Measurements from ENCODE around the gene SBF2. TPM values are rescaled to one million over a fixed set of nuclear protein-coding genes. Genes with fewer than 3 reads are reported as not detected.

The SBF2 gene
- total and polyA plus RNA-seq, 9 of the 15 experiments (the other 6 are each of a cell fraction or from before 2014, with no cell fraction given) = 0.80 to 9.5 (median 5.0) TPM

DNA sequence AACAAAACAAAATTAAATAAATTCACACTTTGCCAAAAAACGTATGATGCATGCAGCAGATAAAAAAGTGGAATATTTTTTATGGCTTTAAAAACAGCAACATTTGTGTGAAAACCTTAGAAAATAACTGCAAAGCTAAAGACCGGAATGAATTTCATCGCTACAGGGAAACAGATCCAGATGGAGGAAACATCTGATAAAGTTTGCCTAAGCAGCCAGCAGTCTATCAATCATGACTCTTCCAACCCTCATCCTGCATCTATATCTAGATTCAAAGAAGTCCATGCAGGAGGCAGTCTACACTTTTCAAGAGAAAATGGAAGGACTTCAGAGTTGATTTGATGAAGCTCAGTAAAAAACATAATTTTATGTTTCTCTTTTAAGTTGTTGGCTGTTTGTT, 503.3 kb downstream of the SBF2 start (continued):
- TF ChIP-seq, protein P1, sequence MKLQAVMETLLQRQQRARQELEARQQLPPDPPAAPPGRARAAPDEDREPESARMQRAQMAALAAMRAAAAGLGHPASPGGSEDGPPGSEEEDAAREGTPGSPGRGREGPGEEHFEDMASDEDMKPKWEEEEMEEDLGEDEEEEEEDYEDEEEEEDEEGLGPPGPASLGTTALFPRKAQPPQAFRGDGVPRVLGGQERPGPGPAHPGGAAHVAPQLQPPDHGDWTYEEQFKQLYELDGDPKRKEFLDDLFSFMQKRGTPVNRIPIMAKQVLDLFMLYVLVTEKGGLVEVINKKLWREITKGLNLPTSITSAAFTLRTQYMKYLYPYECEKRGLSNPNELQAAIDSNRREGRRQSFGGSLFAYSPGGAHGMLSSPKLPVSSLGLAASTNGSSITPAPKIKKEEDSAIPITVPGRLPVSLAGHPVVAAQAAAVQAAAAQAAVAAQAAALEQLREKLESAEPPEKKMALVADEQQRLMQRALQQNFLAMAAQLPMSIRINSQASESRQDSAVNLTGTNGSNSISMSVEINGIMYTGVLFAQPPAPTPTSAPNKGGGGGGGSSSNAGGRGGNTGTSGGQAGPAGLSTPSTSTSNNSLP (IDR thresholded peaks at IDR 0.05; ENCODE audit: borderline replicate concordance, low read depth, low read length) = 0 out of 2 replicates have a peak, but pooled peaks have one; percentile 20
- TF ChIP-seq BRD4 (IDR thresholded peaks at IDR 0.05) = no peak
- no peak for TF ChIP-seq NUFIP1 (IDR thresholded peaks at IDR 0.05; ENCODE audit: partially characterized antibody)
- TF ChIP-seq ZKSCAN1 (IDR thresholded peaks at IDR 0.05; ENCODE audit: low read depth, low read length) = no peak
- no peak for TF ChIP-seq EGR1 (conservative IDR thresholded peaks at IDR 0.05)
- no peak for TF ChIP-seq ETV6 (IDR thresholded peaks at IDR 0.05; ENCODE audit: borderline replicate concordance in 1 of 2, low read depth in 2 of 2, low read length in 1 of 2)
- no peak for TF ChIP-seq ETV6 (CRISPR knock-in tag; IDR thresholded peaks at IDR 0.05; ENCODE audit: borderline replicate concordance)

DNA sequence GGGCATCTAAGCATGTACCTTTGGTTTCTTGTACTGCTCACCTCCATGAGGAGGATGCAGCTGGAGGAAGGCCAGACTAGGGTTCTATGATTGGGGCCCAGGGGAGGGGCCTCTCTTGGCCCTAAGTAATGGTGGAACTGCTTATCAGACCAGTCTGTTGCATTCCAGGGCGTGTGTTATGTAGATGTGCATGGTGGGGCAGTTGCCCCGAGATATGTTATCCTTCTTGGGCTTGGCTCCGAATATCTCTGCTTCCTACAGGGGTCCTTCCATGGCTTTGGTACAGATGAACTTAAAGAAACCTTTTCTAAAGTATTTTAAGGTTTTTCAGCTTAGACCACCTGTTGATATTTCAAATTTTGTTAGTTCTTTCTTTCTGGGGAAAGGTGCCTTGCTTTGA, 504.1 kb downstream of the SBF2 start:
- Histone ChIP-seq H3K9me3 (replicated peaks; ENCODE audit: control insufficient read depth, insufficient read depth, low read depth, low read length) (no peaks in the 10 kb centered on the region), H4K20me1 (replicated peaks; ENCODE audit: control insufficient read depth, insufficient read depth, low read length) (no peaks in the 10 kb centered on the region), H3K36me3 (ENCODE audit: control insufficient read depth, insufficient read depth, low read length) (no peaks in the 10 kb centered on the region), H3K27me3 (ENCODE audit: control insufficient read depth in 2 of 2, insufficient read depth in 2 of 2, low read length in 2 of 2) (no peaks in the 10 kb centered on the region), H3K4me2 (ENCODE audit: insufficient read depth, low read length) (peak overlapping the region; percentile 35; the same call in 1 of the 2 replicates), H3K27ac (ENCODE audit: extremely low read depth, low read depth, low read length) (no peak overlapping the region), H3K79me2 (ENCODE audit: control insufficient read depth, insufficient read depth, low read length) (no peaks in the 10 kb centered on the region), H3K9ac (ENCODE audit: insufficient read depth in 1 of 2, low read depth in 2 of 2, low read length in 2 of 2) (no peak overlapping the region), H3K4me3 (no peak overlapping the region), H3K4me1 (replicated peaks in 1 of 2; ENCODE audit: control insufficient read depth in 2 of 2, insufficient read depth in 2 of 2, low read length in 2 of 2) (peaks cover 7 to 32% of the 10 kb centered on the region in 2 experiments; a peak in 2 of 5 replicates), H2AFZ (ENCODE audit: low read depth, low read length) (no peak overlapping the region; the same call in 1 of the 2 replicates), H3K9me1 (ENCODE audit: control insufficient read depth, insufficient read depth, low read length) (no peaks in the 10 kb centered on the region)
- DNase-seq (ENCODE audit: extremely low read depth in 1 of 4, low spot score in 3 of 4) = peak; percentile 73 to 86 (median 80)
- intact Hi-C loops (cut with micrococcal nuclease) = no loop called here
- WGBS (ENCODE audit: insufficient coverage, low coverage, missing lambda C conversion rate) = 4% methylated on average over 3 of the region's 3 CpGs
- ChIA-PET POLR2A (interaction anchor here (0.5 to 1.4 kb wide), 3 partner anchors 10 to 138 kb away, joined by 3 to 5 read pairs (median 4); no protein-coding TSS in a partner anchor), CTCF (ENCODE audit: low intra/inter-chr PET ratio) (no interaction called here)
- in situ Hi-C loops (cut with MboI) = no loop called here
- peak; percentile 63 for FAIRE-seq
- no TSS peak for BruUV-seq (replicated peaks)
- peak; percentile 88 for ATAC-seq
- no peak for TF ChIP-seq STAG1 (CRISPR knock-in tag; IDR thresholded peaks at IDR 0.05; ENCODE audit: borderline replicate concordance)
- TF ChIP-seq, protein P2, sequence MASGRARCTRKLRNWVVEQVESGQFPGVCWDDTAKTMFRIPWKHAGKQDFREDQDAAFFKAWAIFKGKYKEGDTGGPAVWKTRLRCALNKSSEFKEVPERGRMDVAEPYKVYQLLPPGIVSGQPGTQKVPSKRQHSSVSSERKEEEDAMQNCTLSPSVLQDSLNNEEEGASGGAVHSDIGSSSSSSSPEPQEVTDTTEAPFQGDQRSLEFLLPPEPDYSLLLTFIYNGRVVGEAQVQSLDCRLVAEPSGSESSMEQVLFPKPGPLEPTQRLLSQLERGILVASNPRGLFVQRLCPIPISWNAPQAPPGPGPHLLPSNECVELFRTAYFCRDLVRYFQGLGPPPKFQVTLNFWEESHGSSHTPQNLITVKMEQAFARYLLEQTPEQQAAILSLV (tag; IDR thresholded peaks at IDR 0.05) = no peak
- TF ChIP-seq NR2F6 (CRISPR knock-in tag; IDR thresholded peaks at IDR 0.05) = no peak
- no peak for TF ChIP-seq TAF1 (IDR thresholded peaks at IDR 0.05; ENCODE audit: control insufficient read depth, extremely low read depth, insufficient read depth, low read length, severe bottlenecking)
- no peak for TF ChIP-seq PTTG1 (tag; IDR thresholded peaks at IDR 0.05; ENCODE audit: low read depth)
- TF ChIP-seq, protein P3, sequence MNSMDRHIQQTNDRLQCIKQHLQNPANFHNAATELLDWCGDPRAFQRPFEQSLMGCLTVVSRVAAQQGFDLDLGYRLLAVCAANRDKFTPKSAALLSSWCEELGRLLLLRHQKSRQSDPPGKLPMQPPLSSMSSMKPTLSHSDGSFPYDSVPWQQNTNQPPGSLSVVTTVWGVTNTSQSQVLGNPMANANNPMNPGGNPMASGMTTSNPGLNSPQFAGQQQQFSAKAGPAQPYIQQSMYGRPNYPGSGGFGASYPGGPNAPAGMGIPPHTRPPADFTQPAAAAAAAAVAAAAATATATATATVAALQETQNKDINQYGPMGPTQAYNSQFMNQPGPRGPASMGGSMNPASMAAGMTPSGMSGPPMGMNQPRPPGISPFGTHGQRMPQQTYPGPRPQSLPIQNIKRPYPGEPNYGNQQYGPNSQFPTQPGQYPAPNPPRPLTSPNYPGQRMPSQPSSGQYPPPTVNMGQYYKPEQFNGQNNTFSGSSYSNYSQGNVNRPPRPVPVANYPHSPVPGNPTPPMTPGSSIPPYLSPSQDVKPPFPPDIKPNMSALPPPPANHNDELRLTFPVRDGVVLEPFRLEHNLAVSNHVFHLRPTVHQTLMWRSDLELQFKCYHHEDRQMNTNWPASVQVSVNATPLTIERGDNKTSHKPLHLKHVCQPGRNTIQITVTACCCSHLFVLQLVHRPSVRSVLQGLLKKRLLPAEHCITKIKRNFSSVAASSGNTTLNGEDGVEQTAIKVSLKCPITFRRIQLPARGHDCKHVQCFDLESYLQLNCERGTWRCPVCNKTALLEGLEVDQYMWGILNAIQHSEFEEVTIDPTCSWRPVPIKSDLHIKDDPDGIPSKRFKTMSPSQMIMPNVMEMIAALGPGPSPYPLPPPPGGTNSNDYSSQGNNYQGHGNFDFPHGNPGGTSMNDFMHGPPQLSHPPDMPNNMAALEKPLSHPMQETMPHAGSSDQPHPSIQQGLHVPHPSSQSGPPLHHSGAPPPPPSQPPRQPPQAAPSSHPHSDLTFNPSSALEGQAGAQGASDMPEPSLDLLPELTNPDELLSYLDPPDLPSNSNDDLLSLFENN (IDR thresholded peaks at IDR 0.05; ENCODE audit: low read depth in 2 of 2, low read length in 2 of 2) = peak in 1 of 2 experiments; percentile 66; a peak in 2 of 4 replicates
- TF ChIP-seq JUND (IDR thresholded peaks at IDR 0.05; ENCODE audit: borderline replicate concordance, low read depth, low read length) = peak; percentile 42; the same call in 1 of the 2 replicates
- TF ChIP-seq JUND (tag; IDR thresholded peaks at IDR 0.05; ENCODE audit: borderline replicate concordance, low read depth, low read length) = no peak
